Measurements from ENCODE around the gene EFNB2.

EFNB2 gene

GRCh38 chr13:106468744-106469590, 66.5 kb downstream of the EFNB2 start:
- Histone ChIP-seq H3K27ac (replicated peaks) (no peak overlapping the region), H3K27me3 (ENCODE audit: insufficient read depth, poor library complexity, severe bottlenecking) (no peaks in the 10 kb centered on the region), H3K4me3 (replicated peaks; ENCODE audit: insufficient read depth, low read length) (no peak overlapping the region)
- DNase-seq (ENCODE audit: low read depth in 1 of 2, low spot score in 1 of 2), result no peak
- TF ChIP-seq GABPA (IDR thresholded peaks at IDR 0.05; ENCODE audit: low read depth), result no peak
- TF ChIP-seq POLR2AphosphoS5 (IDR thresholded peaks at IDR 0.05; ENCODE audit: low read depth), result no peak
- TF ChIP-seq REST (IDR thresholded peaks at IDR 0.05; ENCODE audit: insufficient replicate concordance, low read depth), result no peak
- no peak for TF ChIP-seq CTCF (IDR thresholded peaks at IDR 0.05; ENCODE audit: insufficient read depth, low read length)
- TF ChIP-seq SPI1 (IDR thresholded peaks at IDR 0.05; ENCODE audit: borderline replicate concordance, low read depth), result no peak

- DNase-seq (ENCODE audit: low read depth in 1 of 2, low spot score in 1 of 2), result no peak
- Histone ChIP-seq H3K27ac (replicated peaks) (no peak overlapping the region), H3K27me3 (ENCODE audit: insufficient read depth, poor library complexity, severe bottlenecking) (no peaks in the 10 kb centered on the region), H3K4me3 (replicated peaks; ENCODE audit: insufficient read depth, low read length) (no peak overlapping the region)
- TF ChIP-seq REST (IDR thresholded peaks at IDR 0.05; ENCODE audit: insufficient replicate concordance, low read depth) (no peak), POLR2AphosphoS5 (IDR thresholded peaks at IDR 0.05; ENCODE audit: low read depth) (no peak), CTCF (IDR thresholded peaks at IDR 0.05; ENCODE audit: insufficient read depth, low read length) (no peak), GABPA (IDR thresholded peaks at IDR 0.05; ENCODE audit: low read depth) (no peak), SPI1 (IDR thresholded peaks at IDR 0.05; ENCODE audit: borderline replicate concordance, low read depth) (no peak)
Measured at GRCh38 chr13:106468207-106468606, 67.3 kb downstream of the EFNB2 start.

- TF ChIP-seq GABPA (IDR thresholded peaks at IDR 0.05; ENCODE audit: low read depth), result no peak
- TF ChIP-seq SPI1 (IDR thresholded peaks at IDR 0.05; ENCODE audit: borderline replicate concordance, low read depth), result no peak
- no peak for TF ChIP-seq REST (IDR thresholded peaks at IDR 0.05; ENCODE audit: insufficient replicate concordance, low read depth)
- no peak for TF ChIP-seq CTCF (IDR thresholded peaks at IDR 0.05; ENCODE audit: insufficient read depth, low read length)
- no peak for TF ChIP-seq POLR2AphosphoS5 (IDR thresholded peaks at IDR 0.05; ENCODE audit: low read depth)
- Histone ChIP-seq H3K27ac (replicated peaks) (no peak overlapping the region), H3K27me3 (ENCODE audit: insufficient read depth, poor library complexity, severe bottlenecking) (peaks cover under 1% of the 10 kb centered on the region), H3K4me3 (replicated peaks; ENCODE audit: insufficient read depth, low read length) (no peak overlapping the region)
- DNase-seq (ENCODE audit: low read depth in 1 of 2, low spot score in 1 of 2), result no peak
Measured at GRCh38 chr13:106467427-106468122, 67.9 kb downstream of the EFNB2 start.

All from HL-60 (cell line).